Measurements from ENCODE around the gene PPP1R9A.

- TF ChIP-seq POLR2A (IDR thresholded peaks at IDR 0.05), result no peak
- TF ChIP-seq CTCF (IDR thresholded peaks at IDR 0.05), result no peak
Observed at GRCh38 chr7:94908323-94909178, 1.2 kb downstream of the PPP1R9A start.

Data from gastroesophageal sphincter (tissue), 3 donors.